ENCODE data around the gene SCP2.
A peak's percentile ranks its signal among the peaks of the same experiment; 100 is the strongest.

The SCP2 gene, protein sequence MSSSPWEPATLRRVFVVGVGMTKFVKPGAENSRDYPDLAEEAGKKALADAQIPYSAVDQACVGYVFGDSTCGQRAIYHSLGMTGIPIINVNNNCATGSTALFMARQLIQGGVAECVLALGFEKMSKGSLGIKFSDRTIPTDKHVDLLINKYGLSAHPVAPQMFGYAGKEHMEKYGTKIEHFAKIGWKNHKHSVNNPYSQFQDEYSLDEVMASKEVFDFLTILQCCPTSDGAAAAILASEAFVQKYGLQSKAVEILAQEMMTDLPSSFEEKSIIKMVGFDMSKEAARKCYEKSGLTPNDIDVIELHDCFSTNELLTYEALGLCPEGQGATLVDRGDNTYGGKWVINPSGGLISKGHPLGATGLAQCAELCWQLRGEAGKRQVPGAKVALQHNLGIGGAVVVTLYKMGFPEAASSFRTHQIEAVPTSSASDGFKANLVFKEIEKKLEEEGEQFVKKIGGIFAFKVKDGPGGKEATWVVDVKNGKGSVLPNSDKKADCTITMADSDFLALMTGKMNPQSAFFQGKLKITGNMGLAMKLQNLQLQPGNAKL

GRCh38 chr1:52927212-52928014 is at the start of gene SCP2:
TSS of gene SCP2 (plus strand) at chr1:52927276. CDS start at chr1:52927397, 121 bp downstream.
- DNase-seq = peak; percentile 86

DNA sequence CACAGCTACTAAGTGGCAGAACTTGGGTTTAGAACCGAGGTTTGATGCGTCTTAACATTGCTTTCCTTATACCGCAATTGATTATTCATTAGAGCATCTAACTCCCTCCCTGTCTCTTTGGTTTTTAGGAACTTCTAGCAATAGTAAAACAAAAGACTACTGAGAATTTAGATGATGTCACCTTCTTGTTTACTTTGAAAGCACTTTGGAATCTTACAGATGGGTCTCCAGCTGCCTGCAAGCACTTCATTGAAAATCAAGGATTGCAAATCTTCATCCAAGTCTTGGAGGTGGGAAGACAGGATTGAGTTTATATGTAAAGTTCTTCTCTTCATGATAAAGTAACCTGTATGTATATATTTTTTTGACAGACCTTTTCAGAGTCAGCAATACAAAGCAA is 49.5 kb upstream of the SCP2 start:
- DNase-seq = no peak

DNA sequence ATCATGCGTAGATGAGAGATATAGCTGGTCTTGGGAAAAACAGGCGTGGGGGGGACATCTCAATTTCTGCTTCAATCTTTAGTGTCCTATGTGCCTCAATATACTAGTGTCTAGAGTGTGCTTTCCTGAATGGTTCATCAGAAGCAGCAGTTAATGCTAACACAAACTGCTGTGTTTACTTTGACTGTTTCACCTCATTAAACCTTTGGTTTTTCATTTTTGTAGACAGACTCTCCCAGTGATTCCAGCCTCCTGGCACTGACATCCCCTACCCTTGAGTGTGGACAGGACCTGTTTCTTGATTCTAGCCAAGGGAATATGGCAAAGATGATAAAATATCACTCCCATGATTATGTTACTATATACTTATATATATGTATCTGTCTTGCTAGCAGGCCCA is 46.9 kb upstream of the SCP2 start:
- no peak for DNase-seq

- DNase-seq = no peak
These were observed 39.6 kb upstream of the SCP2 start for GRCh38 chr1:52887483-52887882.

- no peak for DNase-seq
These were observed 34.5 kb upstream of the SCP2 start for GRCh38 chr1:52892424-52893215.

DNA sequence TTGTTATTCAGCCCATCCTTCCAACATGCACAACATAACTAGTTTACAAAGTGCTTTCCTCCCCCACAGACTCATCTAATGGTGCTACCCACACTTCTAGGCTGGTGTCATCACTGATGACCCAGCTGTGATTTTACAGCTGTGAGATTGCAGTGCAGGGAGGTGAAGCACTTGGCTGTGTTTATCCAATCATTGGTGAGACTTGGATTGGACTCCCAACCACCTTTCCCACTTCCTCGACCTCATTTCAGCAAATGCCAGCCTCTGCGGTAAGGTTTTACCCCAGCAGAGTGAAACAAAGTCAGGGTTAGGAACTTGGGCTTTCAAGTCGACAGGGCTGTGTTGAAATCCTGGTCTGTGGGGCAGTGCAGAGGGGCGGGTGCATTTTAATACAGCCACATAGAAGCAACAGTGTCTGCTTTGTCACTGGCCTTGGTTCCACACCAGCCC is 27.6 kb upstream of the SCP2 start:
- DNase-seq = no peak

DNA sequence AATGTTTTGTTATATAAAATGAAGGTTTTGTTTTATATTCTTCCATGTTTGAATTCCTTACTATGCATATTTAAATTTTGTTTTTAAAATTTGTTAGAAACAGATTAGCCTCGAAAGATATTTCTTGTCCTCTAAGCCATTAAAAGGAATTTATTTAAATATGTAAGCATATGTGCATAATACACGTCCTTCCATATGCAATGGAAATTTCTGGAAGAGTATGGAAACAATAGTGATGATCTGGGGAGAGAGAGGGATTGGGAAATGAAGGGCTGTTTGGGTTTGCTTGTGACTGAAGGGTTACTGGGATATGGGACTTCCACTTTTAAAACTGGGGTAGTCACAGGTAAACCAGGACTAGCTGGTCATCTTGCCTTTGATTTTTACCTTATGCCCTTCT is 26.7 kb upstream of the SCP2 start:
- no peak for DNase-seq

- no peak for DNase-seq
These were observed 25.7 kb upstream of the SCP2 start for GRCh38 chr1:52901384-52901783.

GRCh38 chr1:52904208-52904926 is 22.7 kb upstream of the SCP2 start:
- no peak for DNase-seq

DNA sequence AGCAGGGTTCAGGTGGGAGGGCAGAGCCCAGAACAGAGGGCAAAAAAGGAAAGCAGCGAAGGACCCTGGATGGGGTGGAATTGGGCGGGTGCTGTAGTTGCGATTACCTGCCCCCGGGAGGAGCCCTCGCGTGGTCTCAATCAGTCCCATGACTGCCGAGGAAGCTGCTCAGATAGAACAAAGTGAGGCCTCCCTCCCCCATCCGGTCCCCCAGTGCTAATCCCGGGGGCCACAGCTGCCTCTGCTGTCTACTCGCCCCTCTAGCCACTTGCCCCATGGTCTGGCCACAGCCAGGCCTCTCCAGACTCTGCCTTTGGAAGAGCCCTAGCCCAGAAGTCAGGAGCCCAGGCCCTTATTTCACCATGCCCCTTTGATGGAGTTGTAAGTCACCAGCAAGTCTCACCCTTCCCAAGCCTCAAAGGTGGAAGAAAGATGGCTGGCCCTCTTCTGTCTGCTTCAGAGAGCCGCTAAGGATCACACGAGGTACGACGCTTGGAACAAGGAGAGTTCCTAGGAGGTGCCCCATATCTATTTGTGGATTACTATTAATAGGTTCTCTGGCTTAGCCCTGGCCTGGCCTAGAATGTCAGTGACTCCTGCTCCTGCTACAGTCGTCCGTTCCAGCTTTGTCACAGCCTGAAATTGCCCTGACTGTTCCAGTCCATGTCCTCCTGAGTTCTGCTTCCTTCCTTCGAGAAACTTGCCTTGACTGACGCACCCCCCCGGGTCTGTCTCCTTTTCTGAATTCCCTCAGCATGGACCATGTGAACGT is 22.0 kb upstream of the SCP2 start:
- no peak for DNase-seq

- no peak for DNase-seq
These were observed 20.9 kb upstream of the SCP2 start for GRCh38 chr1:52906135-52906603.

GRCh38 chr1:52907068-52907811 is 19.8 kb upstream of the SCP2 start:
- DNase-seq = no peak

DNA sequence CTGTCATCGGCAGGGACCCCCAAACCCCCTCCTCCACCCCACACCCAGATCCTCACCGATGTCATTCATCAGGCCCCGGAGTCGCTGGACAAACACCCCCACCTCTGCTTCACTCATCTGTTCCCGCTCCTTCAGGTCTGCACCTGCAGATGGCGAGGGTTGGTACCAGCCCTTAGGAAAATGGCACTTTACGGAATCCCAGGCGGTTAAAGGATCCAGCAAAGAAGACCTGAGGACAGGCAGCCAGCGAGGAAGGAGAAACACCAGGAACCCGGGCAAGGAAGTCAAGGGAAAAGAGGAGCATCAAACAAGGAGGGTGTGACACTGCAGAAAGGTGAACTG is 19.3 kb upstream of the SCP2 start:
- no peak for DNase-seq

GRCh38 chr1:52911541-52911940 is 15.5 kb upstream of the SCP2 start:
- DNase-seq = no peak

- DNase-seq = no peak
These were observed 14.1 kb upstream of the SCP2 start for GRCh38 chr1:52913014-52913413.

DNA sequence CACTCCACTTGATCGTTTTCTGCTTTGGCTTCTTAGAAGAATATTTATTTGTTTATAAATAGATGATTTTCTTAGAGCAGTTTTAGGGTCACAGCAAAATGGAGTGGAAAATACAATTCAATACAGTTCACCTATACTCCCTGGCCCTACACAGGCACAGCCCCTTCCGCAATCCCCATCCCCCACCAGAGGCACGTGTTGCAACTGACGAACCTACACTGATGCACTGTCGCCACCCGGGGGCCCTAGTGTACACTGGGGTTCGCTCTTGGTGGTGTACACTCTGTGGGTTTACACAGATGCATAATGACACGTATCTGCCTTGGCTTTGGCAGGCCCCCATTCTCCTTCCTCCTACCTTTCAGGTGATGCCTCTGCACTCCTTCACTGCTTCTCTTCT is 13.5 kb upstream of the SCP2 start:
- no peak for DNase-seq

- DNase-seq = no peak
These were observed 12.6 kb upstream of the SCP2 start for GRCh38 chr1:52914463-52914862.

- DNase-seq = no peak
These were observed 11.7 kb upstream of the SCP2 start for GRCh38 chr1:52915211-52915854.

DNA sequence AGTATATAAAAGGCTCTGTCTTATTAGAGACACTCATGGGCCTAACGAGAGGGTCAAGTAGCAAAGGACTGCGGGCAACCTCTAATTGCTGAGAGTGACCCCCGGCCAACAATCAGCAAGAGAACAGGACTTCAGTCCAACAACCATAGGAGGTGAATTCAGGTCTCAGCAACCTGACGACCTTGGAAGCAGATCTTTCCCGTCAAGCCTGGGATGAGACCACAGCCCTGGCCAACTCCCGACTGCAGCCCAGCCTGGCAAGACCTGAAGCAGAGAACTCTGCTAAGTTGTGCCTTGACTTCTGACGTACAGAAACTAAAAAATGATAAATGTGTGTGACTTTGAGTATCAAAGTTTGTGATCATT is 11.2 kb upstream of the SCP2 start:
- no peak for DNase-seq
